ENCODE data around the gene GLYAT. TPM values are rescaled to one million over a fixed set of nuclear protein-coding genes. Genes with fewer than 3 reads are reported as not detected.
A peak's percentile ranks its signal among the peaks of the same experiment; 100 is the strongest.
"Not testable (repeated sequence)": the region's sequence is repeated elsewhere in the genome, so short reads cannot be mapped to it uniquely, and the experiment has no call there.

The GLYAT gene
- total RNA-seq, 2 donors from 2014 or later, result not detected

DNA sequence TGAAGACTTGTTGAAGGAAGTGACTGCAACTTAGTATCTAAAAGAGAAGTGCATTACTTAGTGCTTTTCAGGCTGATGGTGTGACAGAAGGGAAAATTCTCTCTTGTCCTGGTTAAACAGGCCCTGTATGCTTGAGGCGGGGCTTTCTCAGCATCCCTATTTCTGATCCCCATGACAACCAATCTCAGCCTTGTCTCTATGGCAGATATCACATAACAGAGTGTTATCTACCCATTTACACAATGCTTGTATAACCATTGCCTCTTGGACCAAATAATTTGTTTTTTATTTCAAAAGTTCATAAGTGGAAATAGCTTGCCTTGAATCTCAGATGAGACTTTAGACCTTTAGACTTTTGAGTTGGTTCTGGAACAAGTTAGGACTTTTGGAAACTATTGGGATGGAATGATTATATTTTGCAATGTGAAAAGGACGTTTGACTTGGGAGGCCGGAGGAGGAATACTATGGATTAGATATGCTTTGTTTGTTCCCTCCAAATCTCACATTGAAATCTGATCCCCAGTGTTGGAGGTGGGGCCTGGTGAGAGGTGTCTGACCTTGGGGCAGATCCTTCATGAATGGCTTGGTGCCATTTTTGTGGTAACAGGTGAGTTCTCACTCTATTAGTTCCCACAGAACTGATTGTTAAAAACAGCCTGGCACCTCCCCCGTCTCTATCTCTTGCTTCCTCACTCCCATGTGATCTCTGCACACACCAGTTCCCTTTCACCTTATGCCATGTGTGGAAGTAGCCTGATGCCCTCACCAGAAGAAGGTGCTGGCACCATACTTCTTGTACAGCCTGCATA lies 3.1 kb upstream of the GLYAT start:
- no peak for ATAC-seq

DNA sequence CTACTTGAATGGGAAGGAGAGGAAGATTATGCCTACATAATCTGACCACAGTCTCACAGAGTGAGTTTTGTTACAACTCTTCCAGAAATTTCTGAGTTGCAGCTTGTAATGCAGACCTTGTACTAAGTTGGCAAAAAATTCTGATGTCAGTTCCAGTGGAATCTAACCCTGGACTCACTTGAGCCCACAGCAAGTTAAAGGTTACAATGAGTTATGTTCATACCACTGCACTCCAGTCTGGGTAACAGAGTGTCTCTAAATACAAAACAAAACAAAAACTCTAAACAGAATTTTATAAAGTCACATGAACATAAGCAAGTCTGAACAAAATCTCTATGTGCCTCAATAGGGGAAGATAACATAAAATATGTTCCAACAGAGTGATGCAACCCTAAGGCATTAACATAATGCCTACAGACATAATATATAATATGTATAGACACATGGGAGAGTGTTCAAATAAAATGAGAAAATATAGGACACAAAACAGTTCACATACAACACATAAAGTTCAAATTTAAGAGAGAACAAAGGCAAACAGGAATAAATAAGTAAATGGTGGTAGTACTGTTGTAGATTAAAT lies 1.1 kb downstream of the GLYAT start:
- H3K4me3 Mint-ChIP-seq, result no peak overlapping the region
- H3K27me3 Mint-ChIP-seq, result peaks cover 25% of the 10 kb centered on the region
- H3K27ac Mint-ChIP-seq, result no peak overlapping the region
- ATAC-seq (no peak), DNase-seq (no peak)
- H3K36me3 Mint-ChIP-seq (ENCODE audit: low read depth), result no peaks in the 10 kb centered on the region
- peaks cover 12% of the 10 kb centered on the region for H3K4me1 Mint-ChIP-seq
- H3K9me3 ChIP-seq (ENCODE audit: control insufficient read depth, low read length, poor library complexity, severe bottlenecking), result no peaks in the 10 kb centered on the region

More for the DNA sequence above, 3.1 kb upstream of the GLYAT start:
- peaks cover 46% of the 10 kb centered on the region for H3K27me3 Mint-ChIP-seq
- no peak overlapping the region for H3K4me3 Mint-ChIP-seq
- DNase-seq, result no peak
- no peaks in the 10 kb centered on the region for H3K4me1 Mint-ChIP-seq
- no peak overlapping the region for H3K27ac Mint-ChIP-seq
- no peaks in the 10 kb centered on the region for H3K9me3 ChIP-seq (ENCODE audit: control insufficient read depth, low read length, poor library complexity, severe bottlenecking)
- H3K36me3 Mint-ChIP-seq (ENCODE audit: low read depth), result no peaks in the 10 kb centered on the region

DNA sequence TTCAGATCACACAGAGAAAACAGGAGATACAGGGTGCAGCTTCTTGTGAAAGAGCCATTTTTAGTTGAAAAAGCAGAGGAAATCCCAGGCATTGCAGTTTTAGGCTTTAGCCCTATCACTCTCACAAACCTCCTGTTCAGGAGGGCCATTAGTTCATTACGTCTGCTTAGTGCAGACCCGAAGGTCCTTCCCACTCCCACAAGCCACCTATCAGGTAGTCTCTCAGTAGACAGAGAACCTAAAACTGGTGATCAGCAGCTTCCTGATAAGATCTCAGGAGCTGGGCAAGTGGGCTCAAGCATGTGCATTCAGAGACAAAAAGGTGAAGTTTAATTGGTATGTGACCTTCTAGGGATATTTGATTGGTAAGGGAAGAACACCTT lies 4.3 kb downstream of the GLYAT start:
- H3K36me3 Mint-ChIP-seq (ENCODE audit: low read depth), result no peaks in the 10 kb centered on the region
- no peak overlapping the region for H3K4me3 Mint-ChIP-seq
- H3K9me3 ChIP-seq (ENCODE audit: control insufficient read depth, low read length, poor library complexity, severe bottlenecking), result no peaks in the 10 kb centered on the region
- peak overlapping the region; percentile 12 for H3K27ac Mint-ChIP-seq
- H3K27me3 Mint-ChIP-seq, result peaks cover 6% of the 10 kb centered on the region
- ATAC-seq (no peak), DNase-seq (no peak)
- peaks cover 12% of the 10 kb centered on the region for H3K4me1 Mint-ChIP-seq

DNA sequence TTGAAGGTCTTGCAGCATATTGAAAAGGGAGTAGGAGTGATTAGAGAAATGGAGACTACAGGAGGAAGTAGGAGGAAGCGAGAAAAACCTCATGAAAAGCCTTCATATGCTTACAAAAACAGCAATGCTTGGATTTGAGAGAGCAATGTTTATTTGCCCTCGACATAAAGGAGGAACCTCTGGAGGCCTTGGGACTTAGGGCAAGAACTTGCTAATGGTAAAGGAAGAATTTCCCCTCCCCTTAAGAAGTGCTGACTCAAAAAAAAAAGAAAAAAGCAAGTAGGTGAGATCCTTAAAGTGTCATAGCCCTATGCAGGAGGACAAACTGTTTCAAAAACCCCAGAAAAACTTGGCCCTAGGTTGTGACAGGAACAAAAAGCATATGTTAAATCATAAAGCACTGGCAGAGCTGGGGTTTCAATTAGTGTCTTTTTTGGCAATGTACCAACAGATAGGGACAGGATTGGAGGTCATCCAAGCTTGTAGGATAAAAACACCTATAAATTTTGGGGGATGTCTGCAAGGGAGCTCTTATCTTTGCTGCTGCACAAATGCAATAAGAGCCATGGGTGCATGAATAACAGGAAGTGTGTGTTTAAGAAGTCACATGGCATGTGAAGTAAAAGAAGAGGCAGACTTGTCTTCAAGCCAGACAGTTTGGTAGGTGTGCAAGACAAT lies 4.9 kb downstream of the GLYAT start:
- Mint-ChIP-seq H3K4me3 (peak overlapping the region; percentile 13), H3K4me1 (peaks cover 12% of the 10 kb centered on the region), H3K36me3 (ENCODE audit: low read depth) (no peaks in the 10 kb centered on the region), H3K27me3 (peaks cover 4% of the 10 kb centered on the region), H3K27ac (peak overlapping the region; percentile 12)
- DNase-seq (no peak), ATAC-seq (no peak)
- H3K9me3 ChIP-seq (ENCODE audit: control insufficient read depth, low read length, poor library complexity, severe bottlenecking), result no peaks in the 10 kb centered on the region

DNA sequence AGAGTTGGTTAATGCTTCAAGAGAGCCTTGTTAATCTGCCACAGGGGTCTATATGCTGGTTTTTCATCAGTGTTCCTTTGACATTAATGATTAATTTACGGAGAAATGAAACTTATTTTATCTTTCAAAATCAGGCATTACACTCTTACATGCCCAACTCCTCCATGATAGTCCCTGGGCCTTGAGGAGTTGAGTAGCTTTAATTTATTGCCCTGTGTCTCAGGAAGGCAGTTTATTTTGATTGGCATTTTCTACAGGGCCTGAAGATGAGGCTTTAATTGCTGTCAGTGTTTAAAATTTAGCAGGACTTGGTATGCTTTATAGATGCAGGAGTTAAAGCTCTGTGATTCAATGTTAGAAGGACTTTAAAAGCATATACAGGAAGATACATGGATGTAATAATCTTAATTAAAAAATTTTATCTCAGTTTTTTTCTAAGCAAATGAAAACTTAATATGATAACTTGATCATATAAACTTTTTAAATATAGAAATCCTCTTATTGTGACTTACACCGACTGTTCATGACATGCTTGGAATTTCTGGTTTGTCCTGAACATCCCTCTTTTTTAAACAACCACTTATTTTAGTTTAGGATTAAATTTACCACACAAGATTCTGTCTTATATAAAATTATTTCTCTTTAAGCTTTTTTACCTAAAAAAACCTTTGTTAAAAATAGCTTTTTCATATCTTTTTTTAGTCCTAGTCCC lies 12.2 kb downstream of the GLYAT start:
- H3K27me3 Mint-ChIP-seq, result no peaks in the 10 kb centered on the region
- no peak for DNase-seq
- no peaks in the 10 kb centered on the region for H3K9me3 ChIP-seq (ENCODE audit: control insufficient read depth, low read length, poor library complexity, severe bottlenecking)
- H3K4me3 Mint-ChIP-seq, result no peak overlapping the region
- H3K27ac Mint-ChIP-seq, result no peak overlapping the region
- no peaks in the 10 kb centered on the region for H3K4me1 Mint-ChIP-seq
- H3K36me3 Mint-ChIP-seq (ENCODE audit: low read depth), result no peaks in the 10 kb centered on the region
- no peak for ATAC-seq

DNA sequence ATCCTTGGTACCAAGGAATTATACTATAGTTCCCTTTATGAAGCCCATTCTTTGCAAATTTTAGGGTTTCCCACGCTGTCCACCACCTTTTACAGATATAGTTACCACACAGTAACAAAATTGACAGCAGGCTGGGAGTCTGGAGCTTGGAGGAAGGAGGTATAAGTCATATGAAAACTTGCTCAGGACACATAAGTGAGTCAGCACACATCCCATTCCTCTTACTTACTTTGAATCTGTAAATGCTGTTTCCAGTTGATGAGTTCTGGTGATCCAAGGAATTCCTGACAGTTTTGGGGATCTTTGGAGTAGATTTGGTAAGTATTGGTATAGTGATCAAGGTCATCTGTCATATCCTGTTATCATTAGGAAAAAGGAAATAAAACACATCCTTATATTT lies 19.2 kb downstream of the GLYAT start:
- H3K9me3 ChIP-seq (ENCODE audit: control insufficient read depth, low read length, poor library complexity, severe bottlenecking), result no peaks in the 10 kb centered on the region
- no peak for ATAC-seq
- Mint-ChIP-seq H3K4me1 (no peaks in the 10 kb centered on the region), H3K4me3 (no peak overlapping the region), H3K27me3 (no peaks in the 10 kb centered on the region), H3K36me3 (ENCODE audit: low read depth) (no peaks in the 10 kb centered on the region), H3K27ac (no peak overlapping the region)
- DNase-seq, result no peak

DNA sequence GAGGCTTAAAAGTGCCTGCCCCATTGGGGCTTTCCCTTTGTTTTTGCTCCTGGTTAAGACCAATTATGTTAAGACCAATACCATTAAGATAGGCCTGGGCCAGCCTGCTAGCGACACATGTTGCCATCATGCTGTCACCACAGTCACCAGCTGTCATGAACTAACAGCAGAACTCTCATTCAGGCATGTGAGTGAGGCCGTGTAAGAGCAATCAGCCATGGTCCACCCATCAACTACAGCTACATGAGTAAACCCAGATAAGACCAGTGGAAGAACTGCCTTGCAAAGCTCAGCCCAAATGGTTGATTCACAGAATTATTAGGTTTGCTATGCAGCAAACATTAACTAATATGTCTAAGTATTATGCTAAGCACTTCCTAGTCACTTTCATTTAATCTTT lies 19.9 kb downstream of the GLYAT start:
- no peaks in the 10 kb centered on the region for H3K4me1 Mint-ChIP-seq
- DNase-seq (no peak), ATAC-seq (no peak)
- H3K4me3 Mint-ChIP-seq, result no peak overlapping the region
- no peaks in the 10 kb centered on the region for H3K9me3 ChIP-seq (ENCODE audit: control insufficient read depth, low read length, poor library complexity, severe bottlenecking)
- H3K36me3 Mint-ChIP-seq (ENCODE audit: low read depth), result no peaks in the 10 kb centered on the region
- no peaks in the 10 kb centered on the region for H3K27me3 Mint-ChIP-seq
- H3K27ac Mint-ChIP-seq, result no peak overlapping the region

DNA sequence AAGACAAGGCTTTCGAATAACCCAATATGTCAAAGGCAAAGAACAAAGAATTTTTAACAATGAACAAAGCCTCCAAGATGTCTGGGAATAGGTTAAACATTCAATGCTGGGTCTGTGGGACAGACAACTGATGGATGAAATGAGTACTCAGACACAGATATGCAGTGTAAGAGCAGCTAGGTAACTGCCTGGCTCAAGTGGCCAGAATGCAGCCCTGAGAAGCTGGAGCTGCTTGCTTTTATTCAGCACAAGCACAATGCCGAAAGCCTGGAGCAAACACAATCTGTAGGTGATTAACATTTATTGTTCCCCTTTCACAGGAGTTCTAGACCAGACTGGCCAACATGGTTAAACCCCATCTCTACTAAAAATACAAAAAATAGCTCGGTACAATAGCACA lies 24.0 kb downstream of the GLYAT start:
- ATAC-seq, result no peak

DNA sequence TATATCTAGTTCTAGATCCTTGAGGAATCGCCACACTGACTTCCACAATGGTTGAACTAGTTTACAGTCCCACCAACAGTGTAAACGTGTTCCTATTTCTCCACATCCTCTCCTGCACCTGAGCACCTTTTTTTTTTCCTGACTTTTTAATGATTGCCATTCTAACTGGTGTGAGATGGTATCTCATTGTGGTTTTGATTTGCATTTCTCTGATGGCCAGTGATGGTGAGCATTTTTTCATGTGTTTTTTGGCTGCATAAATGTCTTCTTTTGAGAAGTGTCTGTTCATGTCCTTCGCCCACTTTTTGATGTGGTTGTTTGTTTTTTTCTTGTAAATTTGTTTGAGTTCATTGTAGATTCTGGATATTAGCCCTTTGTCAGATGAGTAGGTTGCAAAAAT lies 34.9 kb downstream of the GLYAT start:
- not testable (repeated sequence) for H3K4me3 Mint-ChIP-seq; H3K27ac Mint-ChIP-seq; DNase-seq; H3K9me3 ChIP-seq (ENCODE audit: control insufficient read depth, low read length, poor library complexity, severe bottlenecking); H3K36me3 Mint-ChIP-seq (ENCODE audit: low read depth); H3K4me1 Mint-ChIP-seq; ATAC-seq
- H3K27me3 Mint-ChIP-seq, result peaks cover 14% of the 10 kb centered on the region

More for the DNA sequence above, 24.0 kb downstream of the GLYAT start:
- H3K27me3 Mint-ChIP-seq, result peaks cover 5% of the 10 kb centered on the region
- no peak for DNase-seq
- H3K4me1 Mint-ChIP-seq, result no peaks in the 10 kb centered on the region
- H3K9me3 ChIP-seq (ENCODE audit: control insufficient read depth, low read length, poor library complexity, severe bottlenecking), result no peaks in the 10 kb centered on the region
- no peak overlapping the region for H3K4me3 Mint-ChIP-seq
- H3K27ac Mint-ChIP-seq, result no peak overlapping the region
- peaks cover 2% of the 10 kb centered on the region for H3K36me3 Mint-ChIP-seq (ENCODE audit: low read depth)

DNA sequence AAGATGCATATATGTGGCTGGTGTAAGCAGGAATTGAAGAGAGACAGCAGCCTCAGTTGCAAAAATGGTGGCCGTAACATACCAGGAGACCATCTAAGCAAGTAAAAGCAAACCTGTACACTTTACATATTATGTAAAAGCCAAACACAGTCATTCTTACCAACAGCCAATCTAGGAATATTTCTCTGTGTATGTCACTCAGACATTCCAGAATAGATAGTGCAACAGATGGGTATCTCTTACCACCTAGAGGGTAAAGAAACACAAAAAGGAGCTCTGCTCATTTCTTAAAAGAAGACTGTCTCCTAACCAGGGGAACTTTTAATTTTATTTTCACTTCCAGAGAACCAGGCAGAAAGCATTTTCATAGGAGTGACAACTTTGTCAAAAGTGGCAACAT lies 38.7 kb downstream of the GLYAT start:
- no peak for DNase-seq
- no peaks in the 10 kb centered on the region for H3K4me1 Mint-ChIP-seq
- H3K4me3 Mint-ChIP-seq, result no peak overlapping the region
- H3K27me3 Mint-ChIP-seq, result peaks cover 17% of the 10 kb centered on the region
- H3K27ac Mint-ChIP-seq, result no peak overlapping the region
- no peak for ATAC-seq
- H3K9me3 ChIP-seq (ENCODE audit: control insufficient read depth, low read length, poor library complexity, severe bottlenecking), result no peaks in the 10 kb centered on the region
- no peaks in the 10 kb centered on the region for H3K36me3 Mint-ChIP-seq (ENCODE audit: low read depth)

DNA sequence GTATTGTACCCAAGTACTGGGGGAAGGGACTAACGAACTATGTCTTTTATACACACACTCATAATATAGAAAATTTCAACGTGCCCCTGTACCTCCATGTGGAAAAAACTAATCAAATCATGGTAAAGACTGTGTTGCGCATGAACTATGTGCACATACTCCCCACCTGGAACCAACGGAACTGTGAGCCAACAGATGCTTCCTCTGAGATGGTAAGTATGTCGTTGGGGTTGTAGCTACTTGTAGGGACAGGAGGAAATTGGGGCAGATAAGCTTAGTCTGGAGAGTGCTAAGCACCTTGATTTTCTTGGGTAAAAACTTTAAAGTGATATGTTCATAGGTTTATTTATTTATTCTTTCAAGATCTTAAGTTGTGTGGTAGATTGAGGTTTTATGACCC lies 40.1 kb downstream of the GLYAT start:
- H3K27ac Mint-ChIP-seq, result no peak overlapping the region
- H3K9me3 ChIP-seq (ENCODE audit: control insufficient read depth, low read length, poor library complexity, severe bottlenecking), result no peaks in the 10 kb centered on the region
- H3K27me3 Mint-ChIP-seq, result peaks cover 22% of the 10 kb centered on the region
- H3K36me3 Mint-ChIP-seq (ENCODE audit: low read depth), result no peaks in the 10 kb centered on the region
- DNase-seq (no peak), ATAC-seq (no peak)
- no peak overlapping the region for H3K4me3 Mint-ChIP-seq
- H3K4me1 Mint-ChIP-seq, result no peaks in the 10 kb centered on the region

DNA sequence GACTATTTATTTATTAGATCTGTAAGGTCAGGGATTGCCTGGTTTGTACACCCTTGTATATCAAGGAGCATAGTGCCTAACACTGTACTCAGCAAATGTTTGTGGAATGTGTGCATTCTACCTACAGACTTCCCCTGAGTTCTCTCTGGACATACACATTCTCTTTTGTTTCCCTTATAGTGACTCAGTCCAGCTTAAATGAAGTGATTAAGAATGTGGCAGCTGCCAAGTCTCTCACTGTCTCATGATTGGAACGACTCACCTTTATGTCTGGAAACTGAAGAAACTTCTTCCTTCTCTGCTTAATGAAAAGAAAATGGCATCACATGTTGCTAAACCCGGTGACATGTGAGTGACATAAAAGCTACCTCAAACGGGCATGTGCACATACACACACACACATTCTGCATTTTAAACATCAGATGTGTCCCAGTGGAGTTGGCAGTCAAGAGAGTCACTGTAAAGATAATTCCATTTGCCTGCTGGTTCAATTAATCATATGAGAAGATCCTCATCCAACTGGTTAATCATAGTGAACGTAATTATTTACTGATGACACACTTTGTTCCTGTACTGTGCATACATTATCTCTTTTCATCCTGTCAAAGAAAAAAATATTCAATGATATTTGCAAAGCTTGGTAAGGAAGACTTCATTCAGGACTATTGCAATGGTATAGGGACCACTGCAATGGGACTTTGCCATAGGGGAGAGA lies 42.8 kb downstream of the GLYAT start:
- Mint-ChIP-seq H3K4me3 (no peak overlapping the region), H3K4me1 (no peaks in the 10 kb centered on the region), H3K36me3 (ENCODE audit: low read depth) (no peaks in the 10 kb centered on the region), H3K27ac (peak overlapping the region; percentile 24), H3K27me3 (peaks cover 22% of the 10 kb centered on the region)
- DNase-seq, result no peak
- no peak for ATAC-seq
- no peaks in the 10 kb centered on the region for H3K9me3 ChIP-seq (ENCODE audit: control insufficient read depth, low read length, poor library complexity, severe bottlenecking)
